Measurements from ENCODE around the gene ABCB4. TPM values are rescaled to one million over a fixed set of nuclear protein-coding genes. Genes with fewer than 3 reads are reported as not detected.

Gene ABCB4
- total and polyA plus RNA-seq, 2 experiments from 2014 or later: 0.43 to 0.73 TPM

- no peak for TF ChIP-seq EZH2 (IDR thresholded peaks at IDR 0.05; ENCODE audit: insufficient read depth, poor library complexity, severe bottlenecking)
- TF ChIP-seq EZH2phosphoT487 (IDR thresholded peaks at IDR 0.05; ENCODE audit: insufficient read depth, low read depth): no peak
- H3K9me3 ChIP-seq (ENCODE audit: low read depth): no peaks in the 10 kb centered on the region
- WGBS, 2 experiments (ENCODE audit: low coverage in 1 of 2, low lambda C conversion rate in 2 of 2, missing lambda C conversion rate in 2 of 2): 59% methylated on average over 3 of the region's 3 CpGs
- no peaks in the 10 kb centered on the region for H3K4me1 ChIP-seq (ENCODE audit: insufficient read depth)
- H3K9me2 ChIP-seq (ENCODE audit: insufficient read depth): no peaks in the 10 kb centered on the region
- in situ Hi-C loops (cut with MboI): loop anchor here (25.0 kb wide), 1 partner anchor 605 kb away; no protein-coding TSS in a partner anchor
- no peak overlapping the region for H2AFZ ChIP-seq
- H3K9ac ChIP-seq: no peak overlapping the region
- H3K27ac ChIP-seq: no peak overlapping the region
- H4K20me1 ChIP-seq (ENCODE audit: insufficient read depth): no peaks in the 10 kb centered on the region
- no peaks in the 10 kb centered on the region for H3K27me3 ChIP-seq (replicated peaks; ENCODE audit: insufficient read depth)
- H3K4me2 ChIP-seq (ENCODE audit: unreplicated experiment): no peak overlapping the region
- no peaks in the 10 kb centered on the region for H3K36me3 ChIP-seq (ENCODE audit: low read depth)
- H3F3A ChIP-seq (ENCODE audit: insufficient read depth): no peaks in the 10 kb centered on the region
- no peak overlapping the region for H3K4me3 ChIP-seq
- H3K79me2 ChIP-seq (ENCODE audit: insufficient read depth): no peaks in the 10 kb centered on the region
- DNase-seq: no peak
Measured at GRCh38 chr7:87507446-87507845, 32.0 kb upstream of the ABCB4 start.

GRCh38 chr7:87506246-87507180 is 31.0 kb upstream of the ABCB4 start:
- Histone ChIP-seq H3K27ac (no peak overlapping the region), H3F3A (ENCODE audit: insufficient read depth) (no peaks in the 10 kb centered on the region), H3K4me1 (ENCODE audit: insufficient read depth) (no peaks in the 10 kb centered on the region), H3K9me2 (ENCODE audit: insufficient read depth) (no peaks in the 10 kb centered on the region), H4K20me1 (ENCODE audit: insufficient read depth) (no peaks in the 10 kb centered on the region), H3K4me3 (no peak overlapping the region), H3K9ac (no peak overlapping the region), H3K9me3 (ENCODE audit: low read depth) (no peaks in the 10 kb centered on the region), H2AFZ (peak overlapping the region; percentile 34), H3K4me2 (ENCODE audit: unreplicated experiment) (no peak overlapping the region), H3K36me3 (ENCODE audit: low read depth) (no peaks in the 10 kb centered on the region), H3K79me2 (ENCODE audit: insufficient read depth) (no peaks in the 10 kb centered on the region), H3K27me3 (replicated peaks; ENCODE audit: insufficient read depth) (no peaks in the 10 kb centered on the region)
- peak; percentile 52 for DNase-seq
- in situ Hi-C loops (cut with MboI): loop anchor here (25.0 kb wide), 1 partner anchor 606 kb away; no protein-coding TSS in a partner anchor
- 34 to 41% methylated on average over 3 of the region's 3 CpGs for whole genome bisulfite sequencing, 2 experiments (ENCODE audit: low coverage in 1 of 2, low lambda C conversion rate in 2 of 2, missing lambda C conversion rate in 2 of 2)
- TF ChIP-seq EZH2 (IDR thresholded peaks at IDR 0.05; ENCODE audit: insufficient read depth, poor library complexity, severe bottlenecking): no peak
- TF ChIP-seq EZH2phosphoT487 (IDR thresholded peaks at IDR 0.05; ENCODE audit: insufficient read depth, low read depth): no peak

- Histone ChIP-seq H3K9me3 (ENCODE audit: low read depth) (no peaks in the 10 kb centered on the region), H3K4me1 (ENCODE audit: insufficient read depth) (no peaks in the 10 kb centered on the region), H3K4me3 (no peak overlapping the region), H3K79me2 (ENCODE audit: insufficient read depth) (no peaks in the 10 kb centered on the region), H3K27ac (no peak overlapping the region), H3K27me3 (replicated peaks; ENCODE audit: insufficient read depth) (no peaks in the 10 kb centered on the region), H3K36me3 (ENCODE audit: low read depth) (no peaks in the 10 kb centered on the region), H3F3A (ENCODE audit: insufficient read depth) (no peaks in the 10 kb centered on the region), H4K20me1 (ENCODE audit: insufficient read depth) (no peaks in the 10 kb centered on the region), H3K4me2 (ENCODE audit: unreplicated experiment) (no peak overlapping the region), H3K9ac (no peak overlapping the region), H2AFZ (peak overlapping the region; percentile 34), H3K9me2 (ENCODE audit: insufficient read depth) (no peaks in the 10 kb centered on the region)
- in situ Hi-C loops (cut with MboI): loop anchor here (25.0 kb wide), 1 partner anchor 607 kb away; no protein-coding TSS in a partner anchor
- DNase-seq: no peak
- no peak for TF ChIP-seq EZH2 (IDR thresholded peaks at IDR 0.05; ENCODE audit: insufficient read depth, poor library complexity, severe bottlenecking)
- TF ChIP-seq EZH2phosphoT487 (IDR thresholded peaks at IDR 0.05; ENCODE audit: insufficient read depth, low read depth): no peak
- 57 to 61% methylated on average over 5 of the region's 5 CpGs for WGBS, 2 experiments (ENCODE audit: low coverage in 1 of 2, low lambda C conversion rate in 2 of 2, missing lambda C conversion rate in 2 of 2)
Measured at GRCh38 chr7:87505557-87506245, 30.2 kb upstream of the ABCB4 start.

- Histone ChIP-seq H3K79me2 (ENCODE audit: insufficient read depth) (no peaks in the 10 kb centered on the region), H3K9me2 (ENCODE audit: insufficient read depth) (no peaks in the 10 kb centered on the region), H3K9me3 (ENCODE audit: low read depth) (no peaks in the 10 kb centered on the region), H3K27ac (no peak overlapping the region), H3K27me3 (replicated peaks; ENCODE audit: insufficient read depth) (no peaks in the 10 kb centered on the region), H3F3A (ENCODE audit: insufficient read depth) (no peaks in the 10 kb centered on the region), H3K4me2 (ENCODE audit: unreplicated experiment) (no peak overlapping the region), H3K4me1 (ENCODE audit: insufficient read depth) (no peaks in the 10 kb centered on the region), H3K4me3 (no peak overlapping the region), H2AFZ (peak overlapping the region; percentile 34; the same call in 1 of the 2 replicates), H3K36me3 (ENCODE audit: low read depth) (no peaks in the 10 kb centered on the region), H4K20me1 (ENCODE audit: insufficient read depth) (no peaks in the 10 kb centered on the region), H3K9ac (no peak overlapping the region)
- TF ChIP-seq EZH2phosphoT487 (IDR thresholded peaks at IDR 0.05; ENCODE audit: insufficient read depth, low read depth) (no peak), EZH2 (IDR thresholded peaks at IDR 0.05; ENCODE audit: insufficient read depth, poor library complexity, severe bottlenecking) (no peak)
- 76 to 77% methylated on average over 5 of the region's 5 CpGs for WGBS, 2 experiments (ENCODE audit: low coverage in 1 of 2, low lambda C conversion rate in 2 of 2, missing lambda C conversion rate in 2 of 2)
- in situ Hi-C loops (cut with MboI): loop anchor here (25.0 kb wide), 1 partner anchor 607 kb away; no protein-coding TSS in a partner anchor
- DNase-seq: no peak
Measured at GRCh38 chr7:87505122-87505521, 29.6 kb upstream of the ABCB4 start.

All from GM23248 (cell line).